ENCODE data around the gene MEF2B.

- TF ChIP-seq POLR2AphosphoS5 (IDR thresholded peaks at IDR 0.05; ENCODE audit: low read depth, low read length) (no peak), SIN3A (IDR thresholded peaks at IDR 0.05; ENCODE audit: borderline replicate concordance, insufficient read depth, low read length) (no peak), TAF1 (IDR thresholded peaks at IDR 0.05; ENCODE audit: borderline replicate concordance, insufficient read depth, low read length) (no peak), FOXP2 (optimal IDR thresholded peaks at IDR 0.05; ENCODE audit: borderline replicate concordance, extremely low read depth, extremely low read length, insufficient read depth) (no peak), REST (IDR thresholded peaks at IDR 0.05; ENCODE audit: insufficient read depth in 1 of 2, low read depth in 2 of 2, low read length in 2 of 2) (no peak)
Measured at GRCh38 chr19:19205416-19206410, 35.6 kb upstream of the MEF2B start.

Measured in PFSK-1 (cell line).